Activated CD8-positive, alpha-beta memory T cell treated with anti-CD3 and anti-CD28 coated beads, Interleukin-2, amount 50 U/mL, for 1 hour (primary cell): ENCODE data around the gene TRIM29.

Experiments used
- DNase-seq: peaks from one replicate; pipeline ENCODE4 v3.0.0-alpha.2; 2020; ENCODE audit errors: extremely low read depth

The TRIM29 gene

DNA sequence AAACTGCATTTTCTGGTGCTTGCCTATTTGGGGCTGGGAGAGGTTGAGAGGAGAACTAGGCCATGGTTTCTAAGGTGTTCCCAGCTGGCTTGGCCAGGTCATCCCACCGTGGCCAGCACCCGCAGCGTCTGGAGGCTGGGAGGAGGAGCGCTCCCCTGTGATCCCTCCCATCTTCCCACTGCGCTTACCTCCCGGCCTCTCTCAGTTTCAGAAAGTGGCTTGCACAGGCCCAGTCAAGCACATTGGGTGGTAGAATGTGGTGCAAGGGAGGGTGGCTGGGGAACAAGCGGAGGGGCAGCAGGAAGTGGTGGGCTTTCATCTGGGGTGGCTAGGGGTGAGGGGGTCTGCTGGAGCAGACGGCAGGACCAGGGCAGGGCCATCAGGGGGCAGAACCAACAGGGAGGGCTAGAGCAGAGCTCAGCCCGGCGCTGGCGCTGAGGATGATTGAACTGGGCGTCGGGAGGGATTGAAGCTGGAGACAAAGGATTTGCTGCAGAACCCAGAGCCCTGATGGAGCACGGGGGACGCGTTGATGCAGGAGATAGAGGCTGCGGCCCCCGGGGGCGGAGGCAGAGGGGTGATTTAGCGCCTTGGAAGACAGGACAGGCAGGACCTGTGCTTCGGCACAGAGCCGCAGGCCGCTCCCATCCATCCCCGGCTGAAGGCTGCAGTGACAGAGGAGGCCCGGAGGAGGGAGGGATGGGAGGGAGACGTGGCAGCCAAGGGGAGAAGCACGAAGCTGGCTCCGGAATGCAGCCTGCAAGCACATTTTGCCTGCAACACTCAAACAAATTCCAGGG is 76.0 kb downstream of the TRIM29 start:
- no peak for DNase-seq
